GM19395 (cell line): ENCODE measurements around the gene GALNT11.
"Not testable (repeated sequence)": the region's sequence is repeated elsewhere in the genome, so short reads cannot be mapped to it uniquely, and the experiment has no call there.

ENCODE experiments used
- ATAC-seq: cut with Tn5 transposase; IDR thresholded peaks from one replicate; pipeline ENCODE4 v1.9.1; 2021; ENCODE audit warnings: mild to moderate bottlenecking, moderate library complexity; ENCODE audit not compliant: unreplicated experiment

GALNT11 gene

DNA sequence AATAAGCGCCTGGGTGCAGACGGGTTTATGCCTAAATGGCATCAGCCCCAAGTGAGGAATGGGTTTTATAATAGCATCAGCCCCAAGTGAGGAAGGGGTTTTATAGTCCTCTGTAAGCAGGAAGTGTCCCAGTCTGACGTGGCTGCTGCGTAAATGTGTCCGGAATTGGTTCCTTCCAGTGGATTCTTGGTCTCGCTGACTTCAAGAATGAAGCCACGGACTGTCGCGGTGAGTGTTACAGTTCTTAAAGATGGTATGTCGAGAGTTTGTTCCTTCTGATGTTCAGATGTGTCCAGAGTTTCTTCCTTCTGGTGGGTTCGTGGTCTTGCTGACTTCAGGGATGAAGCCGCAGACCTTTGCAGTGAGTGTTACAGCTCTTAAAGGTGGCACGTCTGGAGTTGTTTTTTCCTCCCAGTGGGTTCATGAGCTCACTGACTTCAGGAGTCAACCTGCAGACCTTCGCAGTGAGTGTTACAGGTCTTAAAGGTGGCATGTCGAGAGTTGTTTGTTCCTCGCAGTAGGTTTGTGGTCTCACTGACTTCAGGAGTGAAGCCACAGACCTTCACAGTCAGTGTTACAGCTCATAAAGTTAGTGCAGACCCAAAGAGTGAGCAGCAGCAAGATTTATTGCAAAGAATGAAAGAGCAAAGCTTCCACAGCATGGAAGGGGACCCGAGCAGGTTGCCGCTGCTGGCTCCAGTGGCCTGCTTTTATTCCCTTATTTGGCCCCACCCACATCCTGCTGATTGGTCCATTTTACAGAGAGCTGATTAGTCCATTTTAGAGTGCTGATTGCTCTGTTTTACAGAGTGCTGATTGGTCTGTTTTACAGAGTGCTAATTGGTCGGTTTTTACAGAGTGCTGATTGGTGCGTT is 2.3 kb downstream of the GALNT11 start:
- ATAC-seq: not testable (repeated sequence)

DNA sequence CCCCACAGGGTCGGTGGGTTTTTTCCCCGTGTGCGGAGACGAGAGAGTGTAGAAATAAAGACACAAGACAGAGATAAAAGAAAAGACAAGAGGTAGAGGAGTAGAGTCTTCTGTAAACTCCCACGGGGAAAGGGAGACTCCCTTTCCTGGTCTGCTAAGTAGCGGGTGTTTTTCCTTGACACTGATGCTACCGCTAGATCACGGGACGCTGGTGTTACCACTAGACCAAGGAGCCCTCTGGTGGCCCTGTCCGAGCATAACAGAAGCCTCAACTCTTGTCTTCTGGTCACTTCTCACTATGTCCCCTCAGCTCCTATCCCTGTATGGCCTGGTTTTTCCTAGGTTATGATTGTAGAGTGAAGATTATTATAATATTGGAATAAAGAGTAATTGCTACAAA is 4.6 kb downstream of the GALNT11 start:
- ATAC-seq: not testable (repeated sequence)

DNA sequence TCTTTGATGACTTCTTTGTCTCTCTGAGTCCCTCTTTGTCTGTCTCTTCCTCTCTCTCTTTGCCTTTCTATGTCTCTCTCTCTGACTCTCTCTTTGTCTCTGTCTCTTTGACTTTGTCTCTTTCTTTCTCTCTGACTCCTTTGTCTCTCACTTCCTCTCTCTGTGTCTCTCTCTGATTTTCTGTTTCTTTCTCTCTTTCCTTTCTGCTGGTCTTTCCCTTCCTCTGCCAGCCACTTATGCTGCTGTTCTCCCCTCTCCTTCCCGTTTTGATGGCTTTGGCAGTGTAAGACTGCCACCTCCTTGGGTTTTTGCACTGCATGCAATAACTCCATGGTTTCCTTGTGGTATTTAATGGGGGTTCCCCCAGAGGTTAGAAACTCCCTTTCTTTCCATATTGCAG is 5.2 kb downstream of the GALNT11 start:
- not testable (repeated sequence) for ATAC-seq

DNA sequence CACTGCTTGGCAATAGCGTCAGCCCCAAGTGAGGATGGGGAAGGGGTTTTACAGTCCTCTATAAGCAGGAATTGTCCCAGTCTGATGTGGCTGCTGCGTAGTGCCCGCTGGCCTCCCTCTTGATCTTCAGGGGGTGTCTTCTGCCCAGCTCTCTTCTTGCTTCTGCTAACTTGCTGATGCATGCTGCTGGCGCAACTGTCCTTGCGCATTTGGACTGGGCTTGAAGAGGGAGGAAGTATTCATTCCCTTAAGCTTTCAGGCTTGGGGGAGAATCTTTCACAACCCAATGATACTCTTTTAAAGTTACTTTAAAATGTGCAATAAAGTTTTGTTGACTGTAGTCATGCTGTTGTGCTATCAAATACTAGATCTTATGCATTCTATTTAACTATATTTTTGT is 10.3 kb downstream of the GALNT11 start:
- ATAC-seq: no peak

DNA sequence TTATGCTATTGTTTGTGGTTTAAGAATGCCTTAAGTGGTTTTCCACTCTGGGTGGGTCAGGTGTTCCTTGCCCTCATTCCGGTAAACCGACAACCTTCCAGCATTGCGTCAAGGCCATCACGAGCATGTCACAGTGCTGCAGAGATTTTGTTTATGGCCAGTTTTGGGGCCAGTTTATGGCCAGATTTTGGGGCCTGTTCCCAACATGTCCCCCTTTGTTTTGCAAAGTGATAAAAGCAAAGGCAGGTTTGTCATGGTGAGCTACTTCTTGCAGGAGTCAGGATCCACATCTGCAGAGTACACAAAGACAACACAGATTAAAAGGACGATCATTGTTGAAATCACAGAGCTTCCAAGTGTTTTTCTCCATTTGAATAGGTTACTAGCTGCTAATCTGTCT is 12.9 kb downstream of the GALNT11 start:
- ATAC-seq: not testable (repeated sequence)

DNA sequence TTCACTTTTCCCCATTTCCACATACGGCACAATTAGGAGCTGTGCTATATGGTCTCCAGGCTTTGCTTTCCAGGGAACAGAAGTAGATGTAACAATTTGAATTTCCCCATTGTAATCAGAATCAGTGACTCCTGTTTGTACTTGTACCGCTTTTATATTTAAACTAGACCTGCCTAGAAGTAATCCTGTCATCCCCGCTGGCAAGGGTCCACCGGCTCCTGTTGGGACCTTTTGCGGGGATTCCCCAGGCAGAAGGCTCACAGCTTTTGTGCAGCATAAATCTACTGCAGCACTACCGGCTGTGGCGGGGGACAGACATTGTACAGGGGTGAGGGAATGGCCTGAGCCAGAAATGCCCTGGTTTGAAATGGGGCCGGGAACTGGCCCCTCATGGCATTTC is 17.6 kb downstream of the GALNT11 start:
- not testable (repeated sequence) for ATAC-seq

DNA sequence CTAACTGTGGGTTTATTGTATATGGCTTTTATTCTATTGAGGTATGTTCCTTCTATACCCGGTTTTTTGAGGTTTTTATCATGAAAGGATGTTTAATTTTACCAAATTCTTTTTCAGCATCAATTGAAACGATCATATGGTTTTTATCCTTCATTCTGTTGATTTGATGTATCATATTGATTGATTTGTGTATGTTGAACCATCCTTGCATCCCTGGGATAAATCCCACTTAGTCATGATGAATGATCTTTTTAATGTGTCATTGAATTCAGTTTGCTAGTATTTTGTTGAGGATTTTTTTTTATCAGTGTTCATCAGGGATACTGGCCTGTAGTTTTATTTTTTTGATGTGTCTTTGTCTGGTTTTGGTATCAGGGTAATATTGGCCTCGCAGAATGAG is 19.4 kb downstream of the GALNT11 start:
- not testable (repeated sequence) for ATAC-seq

DNA sequence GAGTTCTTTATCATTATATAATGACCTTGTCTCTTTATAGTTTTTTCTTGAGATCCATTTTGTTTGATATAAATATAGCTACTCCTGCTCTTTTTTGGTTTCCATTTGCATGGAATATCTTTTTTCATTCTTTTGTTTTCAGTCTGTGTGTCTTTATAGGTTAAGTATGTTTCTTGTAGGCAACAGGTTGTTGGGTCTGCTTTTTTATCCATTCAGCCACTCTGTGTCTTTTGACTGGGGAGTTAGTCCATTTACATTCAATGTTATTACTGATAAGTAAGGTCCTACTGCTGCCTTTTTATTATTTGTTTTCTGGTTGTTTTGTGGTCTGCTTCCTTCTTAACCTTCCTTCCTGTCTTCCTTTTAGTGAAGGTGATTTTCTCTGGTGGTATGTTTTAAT is 21.1 kb downstream of the GALNT11 start:
- ATAC-seq: no peak

DNA sequence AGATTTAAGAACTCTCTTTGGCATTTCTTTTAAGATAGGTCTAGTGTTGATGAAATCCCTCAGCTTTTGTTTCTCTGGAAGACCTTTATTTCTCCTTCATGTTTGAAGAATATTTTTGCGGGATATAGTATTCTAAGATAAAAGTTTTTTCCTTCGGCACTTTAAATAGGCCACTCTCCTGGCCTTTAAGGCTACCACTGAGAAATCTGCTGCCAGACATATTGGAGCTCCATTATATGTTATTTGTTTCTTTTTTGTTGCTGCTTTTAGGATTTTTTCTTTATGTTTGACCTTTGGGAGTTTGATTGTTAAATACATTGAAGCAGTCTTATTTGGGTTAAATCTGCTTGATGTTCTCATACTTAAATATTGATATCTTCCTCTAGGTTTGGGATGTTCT is 22.6 kb downstream of the GALNT11 start:
- no peak for ATAC-seq

DNA sequence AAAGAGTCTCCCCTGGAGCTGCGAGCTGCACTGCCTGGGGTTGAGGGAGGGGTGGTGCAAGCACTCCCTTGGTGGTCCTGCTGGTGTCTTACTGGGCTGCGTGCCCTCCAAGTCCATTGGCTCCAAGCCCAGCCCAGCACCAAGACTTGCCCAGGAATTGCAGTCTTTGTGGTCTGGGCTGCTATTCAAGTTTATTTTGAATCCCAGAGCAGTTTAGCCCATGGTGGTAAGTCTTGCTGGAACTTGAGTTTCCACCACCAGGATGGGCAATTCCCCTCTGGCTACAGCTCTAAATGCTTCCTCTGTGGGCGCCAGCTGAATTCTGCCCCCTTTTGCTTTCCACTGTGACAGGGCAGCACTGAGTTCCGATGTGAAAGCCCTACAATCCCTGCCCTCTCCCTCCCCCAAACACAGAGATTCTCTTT is 25.1 kb downstream of the GALNT11 start:
- ATAC-seq: no peak

DNA sequence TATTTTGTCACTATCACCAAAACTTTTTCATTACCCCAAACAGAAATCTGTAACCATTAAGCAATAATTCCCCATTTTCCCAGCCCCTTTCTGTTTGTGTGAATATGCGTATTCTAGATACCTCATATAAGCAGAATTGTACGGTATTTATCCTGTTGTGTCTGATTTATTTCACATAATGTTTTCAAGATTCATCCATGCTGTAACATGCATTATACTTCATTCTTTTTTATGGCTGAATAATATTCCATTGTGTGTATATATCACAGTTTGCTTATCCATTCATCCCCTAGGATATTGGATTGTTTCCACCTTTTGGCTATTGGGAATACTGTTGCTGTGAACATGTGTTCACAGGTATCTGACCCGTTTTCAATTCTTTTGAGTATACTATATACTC is 26.5 kb downstream of the GALNT11 start:
- ATAC-seq: no peak

DNA sequence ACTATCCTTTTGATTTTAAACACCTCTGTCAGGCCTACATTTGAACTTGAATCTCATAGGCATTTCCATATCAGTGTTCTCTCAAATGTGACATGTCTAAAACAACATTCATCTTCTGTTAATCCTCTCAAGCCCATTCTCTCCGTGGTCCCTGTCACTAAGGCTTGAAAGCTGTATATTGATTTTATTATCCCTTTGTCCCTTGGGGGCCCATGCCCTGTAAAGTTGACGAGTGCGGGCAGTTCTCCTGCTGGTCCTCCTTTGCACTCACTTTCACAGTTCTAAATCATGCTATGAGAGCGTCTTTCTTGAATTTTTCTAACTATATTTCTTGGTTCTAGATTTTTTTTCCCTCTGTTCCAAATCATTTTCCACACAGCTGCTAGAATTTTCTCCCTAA is 27.3 kb downstream of the GALNT11 start:
- no peak for ATAC-seq

DNA sequence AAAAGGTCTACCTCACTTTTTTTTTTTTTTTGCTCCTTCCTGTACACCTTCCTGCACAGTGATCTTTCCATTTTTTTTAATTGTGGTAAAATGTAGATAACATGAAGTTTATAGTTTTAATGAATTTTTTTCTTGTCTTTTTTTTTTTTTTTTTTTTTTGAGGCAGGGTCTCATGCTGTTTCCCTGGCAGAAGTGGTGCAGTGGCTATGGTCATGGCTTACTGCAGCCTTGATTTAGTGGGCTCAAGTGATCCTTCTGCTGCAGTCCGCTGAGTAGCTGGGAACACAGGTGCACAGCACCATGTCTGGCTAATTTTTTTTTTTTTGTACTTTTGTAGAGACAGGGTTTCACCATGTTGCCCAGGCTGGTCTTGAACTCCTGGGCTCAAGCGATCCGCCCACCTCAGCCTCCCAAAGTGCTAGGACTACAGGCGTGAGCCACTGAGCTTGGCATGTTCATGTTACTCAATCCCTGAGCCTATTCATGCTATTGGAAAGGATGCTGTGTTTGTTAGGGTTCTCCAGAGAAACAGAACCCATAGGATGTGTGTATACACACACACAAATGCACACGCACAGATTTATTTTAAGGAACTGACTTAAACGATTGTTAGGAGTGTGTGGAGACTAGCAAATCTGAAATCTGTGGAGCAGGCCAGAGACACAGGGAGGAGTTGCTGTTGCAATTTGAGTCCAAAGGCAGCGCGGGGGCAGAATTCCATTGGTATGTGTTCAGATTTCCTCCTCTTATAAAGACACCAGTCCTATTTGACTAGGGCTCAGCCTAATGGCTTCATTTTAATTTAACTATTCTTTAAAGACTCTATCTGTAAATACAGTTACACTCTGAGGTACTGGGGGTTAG is 29.1 kb downstream of the GALNT11 start:
- no peak for ATAC-seq

DNA sequence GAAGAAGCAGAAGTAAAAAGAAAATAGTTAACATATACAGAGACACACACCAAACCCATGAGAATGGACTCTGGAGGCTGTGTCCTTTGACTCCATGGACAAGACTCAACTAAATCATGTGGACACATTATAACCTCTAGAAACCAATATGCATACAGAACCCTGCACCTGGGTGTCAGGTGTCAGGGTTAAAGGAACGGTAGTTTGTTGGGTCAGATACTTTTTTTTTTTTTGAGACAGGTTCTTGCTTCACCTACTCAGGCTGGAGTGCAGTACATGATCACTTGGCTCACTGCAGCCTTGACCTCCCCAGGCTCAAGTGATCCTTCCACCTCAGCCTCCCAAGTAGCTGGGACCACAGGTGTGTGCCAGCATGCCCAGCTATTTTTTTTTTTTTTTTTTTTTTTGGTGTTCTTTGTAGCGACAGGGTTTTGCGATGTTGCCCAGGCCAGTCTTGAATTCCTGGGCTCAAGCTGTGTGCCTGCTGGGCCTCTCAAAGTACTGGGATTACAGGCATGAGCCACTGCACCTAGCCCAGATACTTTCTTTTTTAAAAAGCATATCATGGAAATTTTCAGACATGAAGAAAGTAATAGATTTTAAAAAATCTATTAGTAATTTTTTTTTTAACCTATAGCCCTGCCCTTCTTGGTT is 31.3 kb downstream of the GALNT11 start:
- ATAC-seq: no peak

DNA sequence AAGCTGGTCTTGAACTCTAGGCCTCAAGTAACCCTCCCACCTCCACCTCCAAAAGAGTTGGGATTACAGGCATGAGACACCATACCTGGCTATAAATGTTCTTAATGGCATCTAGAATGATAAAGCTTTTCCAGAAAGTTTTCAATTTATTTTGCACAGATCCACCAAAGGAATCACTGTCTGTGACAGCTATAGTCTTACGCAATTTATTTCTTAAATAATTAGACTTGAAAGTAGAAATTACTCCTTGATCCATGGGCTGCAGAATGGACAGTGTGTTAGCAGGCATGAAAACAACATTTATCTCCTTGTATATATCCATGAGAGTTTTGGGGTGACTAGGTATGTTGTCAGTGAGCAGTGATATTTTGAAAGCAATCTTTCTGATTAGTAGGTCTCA is 33.8 kb downstream of the GALNT11 start:
- no peak for ATAC-seq

DNA sequence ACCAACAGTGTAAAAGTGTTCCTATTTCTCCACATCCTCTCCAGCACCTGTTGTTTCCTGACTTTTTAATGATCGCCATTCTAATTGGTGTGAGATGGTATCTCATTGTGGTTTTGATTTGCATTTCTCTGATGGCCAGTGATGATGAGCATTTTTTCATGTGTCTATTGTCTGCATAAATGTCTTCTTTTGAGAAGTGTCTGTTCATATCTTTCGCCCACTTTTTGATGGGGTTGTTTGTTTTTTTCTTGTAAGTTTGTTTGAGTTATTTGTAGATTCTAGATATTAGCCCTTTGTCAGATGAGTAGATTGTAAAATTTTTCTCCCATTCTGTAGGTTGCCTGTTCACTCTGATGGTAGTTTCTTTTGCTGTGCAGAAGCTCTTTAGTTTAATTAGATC is 35.6 kb downstream of the GALNT11 start:
- ATAC-seq: not testable (repeated sequence)

DNA sequence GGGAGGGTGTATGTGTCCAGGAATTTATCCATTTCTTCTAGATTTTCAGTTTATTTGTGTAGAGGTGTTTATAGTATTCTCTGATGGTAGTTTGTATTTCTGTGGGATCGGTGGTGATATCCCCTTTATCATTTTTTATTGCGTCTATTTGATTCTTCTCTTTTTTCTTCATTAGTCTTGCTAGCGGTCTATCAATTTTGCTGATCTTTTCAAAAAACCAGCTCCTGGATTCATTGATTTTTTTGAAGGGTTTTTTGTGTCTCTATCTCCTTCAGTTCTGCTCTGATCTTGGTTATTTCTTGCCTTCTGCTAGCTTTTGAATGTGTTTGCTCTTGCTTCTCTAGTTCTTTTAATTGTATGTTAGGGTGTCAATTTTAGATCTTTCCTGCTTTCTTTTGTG is 37.7 kb downstream of the GALNT11 start:
- not testable (repeated sequence) for ATAC-seq

DNA sequence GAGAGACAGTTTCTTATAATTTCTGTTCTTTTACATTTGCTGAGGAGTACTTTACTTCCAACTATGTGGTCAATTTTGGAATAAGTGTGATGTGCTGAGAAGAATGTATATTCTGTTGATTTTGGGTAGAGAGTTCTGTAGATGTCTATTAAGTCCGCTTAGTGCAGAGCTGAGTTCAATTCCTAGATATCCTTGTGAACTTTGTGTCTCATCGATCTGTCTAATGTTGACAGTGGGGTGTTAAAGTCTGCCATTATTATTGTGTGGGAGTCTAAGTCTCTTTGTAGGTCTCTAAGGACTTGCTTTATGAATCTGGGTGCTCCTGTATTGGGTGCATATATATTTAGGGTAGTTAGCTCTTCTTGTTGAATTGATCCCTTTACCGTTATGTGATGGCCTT is 38.3 kb downstream of the GALNT11 start:
- ATAC-seq: not testable (repeated sequence)

DNA sequence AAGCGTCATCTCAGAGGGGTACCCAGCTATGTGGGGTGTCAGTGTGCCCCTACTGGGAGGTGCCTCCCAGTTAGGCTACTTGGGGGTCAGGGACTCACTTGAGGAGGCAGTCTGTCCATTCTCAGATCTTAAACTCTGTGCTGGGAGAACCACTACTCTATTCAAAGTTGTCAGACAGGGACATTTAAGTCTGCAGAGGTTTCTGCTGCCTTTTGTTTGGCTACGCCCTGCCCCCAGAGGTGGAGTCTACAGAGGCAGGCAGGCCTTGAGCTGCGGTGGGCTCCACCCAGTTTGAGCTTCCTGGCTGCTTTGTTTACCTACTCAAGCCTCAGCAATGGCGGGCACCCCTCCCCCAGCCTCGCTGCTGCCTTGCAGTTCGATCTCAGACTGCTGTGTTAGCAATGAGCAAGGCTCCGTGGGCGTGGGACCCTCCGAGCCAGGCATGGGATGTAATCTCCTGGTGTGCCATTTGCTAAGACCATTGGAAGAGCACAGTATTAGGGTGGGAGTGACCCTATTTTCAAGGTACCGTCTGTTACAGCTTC is 40.4 kb downstream of the GALNT11 start:
- ATAC-seq: not testable (repeated sequence)

DNA sequence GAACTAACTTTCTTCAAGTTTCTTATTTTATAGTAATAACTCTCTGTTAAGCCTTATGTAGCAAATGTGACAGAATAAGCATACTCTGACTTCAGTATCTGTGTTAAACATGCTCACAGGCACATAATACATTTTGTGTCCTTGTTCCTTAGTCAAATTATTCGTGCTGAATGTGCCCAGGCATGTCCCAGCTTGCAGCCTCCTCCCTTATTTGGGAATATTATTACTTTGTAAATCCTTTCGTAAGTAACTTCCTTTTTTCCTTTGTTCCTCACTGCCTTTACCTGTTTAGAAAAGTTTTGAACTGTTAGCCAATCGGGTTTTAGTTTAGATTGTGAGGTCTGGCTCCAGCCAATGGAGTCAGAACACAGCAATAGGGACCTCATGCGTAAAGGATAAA is 46.9 kb downstream of the GALNT11 start:
- ATAC-seq: no peak

DNA sequence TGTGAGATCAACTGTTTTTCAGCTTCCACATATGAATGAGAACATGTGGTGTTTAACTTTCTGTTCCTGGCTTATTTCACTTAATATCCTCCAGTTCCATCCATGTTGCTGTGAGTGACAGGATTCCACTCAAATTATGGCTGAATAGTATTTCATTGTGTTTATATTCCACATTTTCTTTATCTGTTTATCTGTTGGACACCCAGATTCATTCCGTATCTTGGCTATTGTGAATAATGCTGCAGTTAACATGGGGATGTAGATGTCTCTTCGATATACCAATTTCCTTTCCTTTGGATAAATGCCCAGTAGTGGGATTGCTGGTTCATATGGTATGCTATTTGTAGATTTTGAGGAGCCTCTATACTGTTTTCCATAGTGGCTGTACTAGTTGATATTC is 47.9 kb downstream of the GALNT11 start:
- ATAC-seq: no peak
